Astrocyte (in vitro differentiated cells and primary cell): ENCODE results near the gene ZNF154.

Experiments
- EZH2 ChIP-seq: IDR thresholded peaks from 2 replicates; pipeline ENCODE4 v1.6.1; 2012; ENCODE audit warnings: mild to moderate bottlenecking, low read length, inconsistent platforms; ENCODE audit not compliant: insufficient read depth
- TF ChIP-seq, protein P1 (sequence below): IDR thresholded peaks from 2 replicates; pipeline ENCODE4 v1.5.1; 2011; ENCODE audit warnings: low read depth, mild to moderate bottlenecking, inconsistent platforms, low read length, moderate library complexity; ENCODE audit not compliant: insufficient read depth

GRCh38 chr19:57656346-57656745 lies 52.7 kb downstream of the ZNF154 start:
- TF ChIP-seq, protein P1, sequence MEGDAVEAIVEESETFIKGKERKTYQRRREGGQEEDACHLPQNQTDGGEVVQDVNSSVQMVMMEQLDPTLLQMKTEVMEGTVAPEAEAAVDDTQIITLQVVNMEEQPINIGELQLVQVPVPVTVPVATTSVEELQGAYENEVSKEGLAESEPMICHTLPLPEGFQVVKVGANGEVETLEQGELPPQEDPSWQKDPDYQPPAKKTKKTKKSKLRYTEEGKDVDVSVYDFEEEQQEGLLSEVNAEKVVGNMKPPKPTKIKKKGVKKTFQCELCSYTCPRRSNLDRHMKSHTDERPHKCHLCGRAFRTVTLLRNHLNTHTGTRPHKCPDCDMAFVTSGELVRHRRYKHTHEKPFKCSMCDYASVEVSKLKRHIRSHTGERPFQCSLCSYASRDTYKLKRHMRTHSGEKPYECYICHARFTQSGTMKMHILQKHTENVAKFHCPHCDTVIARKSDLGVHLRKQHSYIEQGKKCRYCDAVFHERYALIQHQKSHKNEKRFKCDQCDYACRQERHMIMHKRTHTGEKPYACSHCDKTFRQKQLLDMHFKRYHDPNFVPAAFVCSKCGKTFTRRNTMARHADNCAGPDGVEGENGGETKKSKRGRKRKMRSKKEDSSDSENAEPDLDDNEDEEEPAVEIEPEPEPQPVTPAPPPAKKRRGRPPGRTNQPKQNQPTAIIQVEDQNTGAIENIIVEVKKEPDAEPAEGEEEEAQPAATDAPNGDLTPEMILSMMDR, result no peak
- no peak for TF ChIP-seq EZH2
